GM12801 (cell line): ENCODE measurements around the gene SOBP.

Source experiments
- CTCF ChIP-seq: IDR thresholded peaks from one replicate; pipeline ENCODE4 v1.5.1; 2011; ENCODE audit warnings: control low read depth; ENCODE audit not compliant: insufficient read length; ENCODE audit errors: extremely low read depth

The SOBP gene

DNA sequence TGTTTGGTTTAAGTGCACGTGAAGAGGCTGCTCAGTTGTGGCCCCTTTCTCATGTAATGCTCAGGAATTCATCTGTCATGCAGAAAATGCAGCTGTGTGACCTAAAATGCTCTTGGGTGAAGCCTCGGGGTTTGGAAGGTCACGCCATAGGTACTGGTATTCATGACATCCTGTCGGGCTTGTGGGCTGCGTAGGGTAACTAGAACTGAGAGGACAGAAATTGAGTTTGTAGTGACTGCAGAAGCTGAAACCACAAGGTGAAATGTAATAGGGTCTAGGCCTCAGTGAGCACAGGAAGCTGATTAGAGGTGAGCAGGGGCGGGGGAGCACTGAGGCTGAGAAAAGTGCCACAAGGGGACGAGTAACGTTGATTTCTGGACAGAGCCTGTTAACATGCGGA, 128.8 kb downstream of the SOBP start:
- TF ChIP-seq CTCF = no peak

- TF ChIP-seq CTCF = no peak
Observed at GRCh38 chr6:107620732-107621131, 130.8 kb downstream of the SOBP start.

DNA sequence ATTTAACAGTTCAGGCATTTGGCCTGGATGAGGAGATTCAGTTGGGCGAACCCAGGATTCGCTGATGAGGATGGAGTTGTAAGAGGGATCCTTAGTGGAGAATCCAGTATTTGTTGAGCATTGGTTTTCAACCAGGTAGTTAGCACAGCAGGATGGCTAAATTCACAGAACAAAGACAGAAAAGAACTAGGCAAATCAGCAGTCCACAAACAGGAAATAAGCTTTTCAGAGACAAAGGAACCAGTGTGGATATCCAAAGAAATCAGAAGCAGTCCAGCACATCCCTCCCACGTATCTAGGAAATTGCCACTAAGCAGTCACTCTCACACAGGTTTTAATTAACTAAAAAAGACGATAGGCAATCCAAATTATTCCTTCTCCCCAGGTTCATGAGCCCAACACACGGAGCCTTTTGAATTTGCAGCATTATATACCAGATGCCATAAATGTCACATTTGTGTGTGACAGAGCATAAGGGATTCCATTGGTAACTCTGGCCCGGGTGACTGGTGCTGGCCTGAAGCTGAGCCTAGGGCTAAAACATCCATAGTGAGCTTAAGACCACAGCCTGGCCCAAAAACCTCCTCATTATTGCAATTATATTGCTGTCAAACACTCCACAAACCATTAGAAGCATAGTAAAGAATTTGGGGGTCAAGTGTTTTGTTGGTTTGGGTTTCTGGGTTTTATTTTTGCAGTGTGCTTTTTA, 131.5 kb downstream of the SOBP start:
- no peak for TF ChIP-seq CTCF

- TF ChIP-seq CTCF = no peak
Observed at GRCh38 chr6:107622269-107622668, 132.4 kb downstream of the SOBP start.

GRCh38 chr6:107624050-107624449, 134.1 kb downstream of the SOBP start:
- no peak for TF ChIP-seq CTCF

DNA sequence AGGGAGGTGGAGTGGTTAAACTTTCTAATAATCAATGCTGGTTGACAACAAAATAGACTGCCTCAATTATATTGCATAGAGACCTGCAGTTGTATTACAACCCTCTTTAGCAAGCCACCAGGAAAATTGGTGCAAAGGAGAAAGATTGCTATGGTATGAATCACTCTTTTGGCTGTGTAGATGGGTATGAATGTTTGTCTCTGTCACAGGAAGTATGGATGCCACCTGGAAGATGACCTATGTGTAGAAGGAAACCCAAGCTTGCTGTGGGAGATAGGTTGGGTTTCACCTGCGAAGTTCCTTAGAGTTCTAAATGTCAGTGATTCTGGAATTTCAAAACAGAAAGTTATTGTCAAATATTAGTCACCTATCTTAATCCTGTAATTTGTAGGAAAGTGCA, 134.6 kb downstream of the SOBP start:
- no peak for TF ChIP-seq CTCF

DNA sequence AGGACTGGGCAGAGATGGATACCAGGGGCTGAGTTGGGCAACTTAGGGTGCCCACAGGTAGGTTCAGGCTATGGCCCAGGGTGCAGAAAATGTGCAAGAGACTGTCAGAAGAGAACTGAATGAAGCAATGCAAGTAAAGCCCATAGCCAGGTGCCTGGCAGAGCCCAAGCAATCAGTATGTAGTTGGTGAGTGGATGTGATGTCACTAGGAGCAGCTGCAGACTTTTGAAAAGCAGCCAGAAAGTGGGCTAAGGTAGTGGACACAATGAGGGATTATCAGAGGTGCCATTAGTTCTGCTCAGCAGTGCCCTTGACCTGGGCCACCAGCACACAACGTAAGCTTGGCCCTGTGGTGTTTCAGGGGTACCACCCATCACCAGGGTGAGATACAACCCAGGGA, 135.3 kb downstream of the SOBP start:
- no peak for TF ChIP-seq CTCF
